ENCODE results near the gene SNX25. TPM values are rescaled to one million over a fixed set of nuclear protein-coding genes. Genes with fewer than 3 reads are reported as not detected.

The SNX25 gene
- polyA plus RNA-seq, 1 of the 3 experiments (the other 2 are of a cell fraction), result 8.5 TPM

- peaks cover 36 to 65% of the 10 kb centered on the region in 2 experiments for H3K36me3 ChIP-seq (replicated peaks in 1 of 2; ENCODE audit: control insufficient read depth in 1 of 2, insufficient read depth in 2 of 2, low read length in 1 of 2)
- H3K79me2 ChIP-seq (ENCODE audit: insufficient read depth), result peaks cover 6% of the 10 kb centered on the region; the same call in 1 of the 2 replicates
- no peaks in the 10 kb centered on the region for H3K9me3 ChIP-seq
- H3F3A ChIP-seq (replicated peaks; ENCODE audit: insufficient read depth), result peaks cover 5% of the 10 kb centered on the region
- WGBS (ENCODE audit: low lambda C conversion rate), result 75% methylated on average over 5 of the region's 5 CpGs
- H3K4me1 ChIP-seq (ENCODE audit: control insufficient read depth in 1 of 2, insufficient read depth in 2 of 2, low read depth in 1 of 2, low read length in 1 of 2), result peaks cover 0 to 3% of the 10 kb centered on the region in 2 experiments; a peak in 1 of 4 replicates
- ChIA-PET CTCF (no interaction called here), POLR2A (no interaction called here)
- no peak overlapping the region for H3K4me2 ChIP-seq
- H3K27me3 ChIP-seq (ENCODE audit: insufficient read depth), result no peaks in the 10 kb centered on the region
- no peak overlapping the region for H3K4me3 ChIP-seq (ENCODE audit: low read depth in 2 of 2, low read length in 1 of 2)
- H2AFZ ChIP-seq (ENCODE audit: low read depth), result no peak overlapping the region
- H3K9ac ChIP-seq, result no peak overlapping the region
- no peaks in the 10 kb centered on the region for H4K20me1 ChIP-seq (ENCODE audit: insufficient read depth)
- H3K27ac ChIP-seq (ENCODE audit: low read depth in 2 of 2, low read length in 1 of 2), result no peak overlapping the region
- no peak for DNase-seq
- no peaks in the 10 kb centered on the region for H3K9me2 ChIP-seq
- TF ChIP-seq JUND (IDR thresholded peaks at IDR 0.05) (no peak), USF2 (IDR thresholded peaks at IDR 0.05; ENCODE audit: borderline replicate concordance, low read depth, low read length) (no peak), RAD21 (IDR thresholded peaks at IDR 0.05; ENCODE audit: low read length) (no peak), ZBTB33 (IDR thresholded peaks at IDR 0.05; ENCODE audit: borderline replicate concordance, low read depth) (no peak), NRF1 (IDR thresholded peaks at IDR 0.05; ENCODE audit: low read depth, low read length) (no peak), IRF3 (IDR thresholded peaks at IDR 0.05; ENCODE audit: low read depth, low read length) (no peak), NFIC (IDR thresholded peaks at IDR 0.05; ENCODE audit: borderline replicate concordance) (no peak), GATA2 (CRISPR knock-in tag; IDR thresholded peaks at IDR 0.05) (no peak), SMC3 (IDR thresholded peaks at IDR 0.05; ENCODE audit: low read depth, low read length) (no peak), FOXM1 (IDR thresholded peaks at IDR 0.05; ENCODE audit: low read depth) (no peak), GABPA (IDR thresholded peaks at IDR 0.05; ENCODE audit: low read depth) (no peak)
These were observed 81.3 kb downstream of the SNX25 start for GRCh38 chr4:185290656-185291055.

GRCh38 chr4:185293202-185293601 lies 83.8 kb downstream of the SNX25 start:
- H3K9me3 ChIP-seq, result no peaks in the 10 kb centered on the region
- no peaks in the 10 kb centered on the region for H3K27me3 ChIP-seq (ENCODE audit: insufficient read depth)
- POLR2A ChIA-PET, result no interaction called here
- H4K20me1 ChIP-seq (ENCODE audit: insufficient read depth), result no peaks in the 10 kb centered on the region
- 79% methylated on average over 1 of the region's 1 CpG for WGBS (ENCODE audit: low lambda C conversion rate)
- H3K4me1 ChIP-seq (ENCODE audit: control insufficient read depth in 1 of 2, insufficient read depth in 2 of 2, low read depth in 1 of 2, low read length in 1 of 2), result no peaks in the 10 kb centered on the region
- no peaks in the 10 kb centered on the region for H3F3A ChIP-seq (replicated peaks; ENCODE audit: insufficient read depth)
- no peak overlapping the region for H2AFZ ChIP-seq (ENCODE audit: low read depth)
- no peaks in the 10 kb centered on the region for H3K79me2 ChIP-seq (ENCODE audit: insufficient read depth)
- H3K9ac ChIP-seq, result no peak overlapping the region
- no peak for DNase-seq
- CTCF ChIA-PET, result no interaction called here
- peaks cover 35 to 75% of the 10 kb centered on the region in 2 experiments for H3K36me3 ChIP-seq (replicated peaks in 1 of 2; ENCODE audit: control insufficient read depth in 1 of 2, insufficient read depth in 2 of 2, low read length in 1 of 2)
- H3K27ac ChIP-seq (ENCODE audit: low read depth in 2 of 2, low read length in 1 of 2), result no peak overlapping the region
- no peaks in the 10 kb centered on the region for H3K9me2 ChIP-seq
- no peak overlapping the region for H3K4me2 ChIP-seq
- H3K4me3 ChIP-seq (ENCODE audit: low read depth in 2 of 2, low read length in 1 of 2), result no peak overlapping the region
- TF ChIP-seq TAF1 (IDR thresholded peaks at IDR 0.05; ENCODE audit: borderline replicate concordance, low read depth, low read length) (no peak), TCF12 (IDR thresholded peaks at IDR 0.05) (no peak), JUND (IDR thresholded peaks at IDR 0.05) (no peak), PBX3 (IDR thresholded peaks at IDR 0.05) (no peak), CTCF (IDR thresholded peaks at IDR 0.05) (no peak), EZH2phosphoT487 (IDR thresholded peaks at IDR 0.05; ENCODE audit: borderline replicate concordance, low read depth) (no peak), USF2 (IDR thresholded peaks at IDR 0.05; ENCODE audit: borderline replicate concordance, low read depth, low read length) (no peak), RXRA (IDR thresholded peaks at IDR 0.05; ENCODE audit: borderline replicate concordance, low read depth) (no peak), ZBTB33 (IDR thresholded peaks at IDR 0.05; ENCODE audit: borderline replicate concordance, low read depth) (no peak), MEF2A (IDR thresholded peaks at IDR 0.05; ENCODE audit: borderline replicate concordance, low read depth) (no peak)
